GM18858 (cell line): ENCODE results near the gene PSMB9.
"Not testable (repeated sequence)": the region's sequence is repeated elsewhere in the genome, so short reads cannot be mapped to it uniquely, and the experiment has no call there.

Source experiments
- ATAC-seq: cut with Tn5 transposase; IDR thresholded peaks from one replicate; pipeline ENCODE4 v1.9.1; 2021; ENCODE audit not compliant: unreplicated experiment

The PSMB9 gene

DNA sequence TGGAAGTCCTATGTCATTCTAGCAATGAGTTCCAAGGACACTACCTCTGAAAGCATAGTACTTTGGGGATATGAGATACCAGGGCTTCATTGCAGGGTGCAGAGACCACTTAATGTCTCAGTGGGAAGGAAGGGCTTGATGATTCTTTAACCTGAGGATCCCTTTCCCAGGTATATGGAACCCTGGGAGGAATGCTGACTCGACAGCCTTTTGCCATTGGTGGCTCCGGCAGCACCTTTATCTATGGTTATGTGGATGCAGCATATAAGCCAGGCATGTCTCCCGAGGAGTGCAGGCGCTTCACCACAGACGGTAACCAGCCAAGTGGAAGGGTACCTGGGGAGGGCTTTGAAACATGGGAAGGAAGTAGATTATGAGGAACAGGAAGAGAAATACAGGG, 4.2 kb downstream of the PSMB9 start:
- ATAC-seq, result no peak

DNA sequence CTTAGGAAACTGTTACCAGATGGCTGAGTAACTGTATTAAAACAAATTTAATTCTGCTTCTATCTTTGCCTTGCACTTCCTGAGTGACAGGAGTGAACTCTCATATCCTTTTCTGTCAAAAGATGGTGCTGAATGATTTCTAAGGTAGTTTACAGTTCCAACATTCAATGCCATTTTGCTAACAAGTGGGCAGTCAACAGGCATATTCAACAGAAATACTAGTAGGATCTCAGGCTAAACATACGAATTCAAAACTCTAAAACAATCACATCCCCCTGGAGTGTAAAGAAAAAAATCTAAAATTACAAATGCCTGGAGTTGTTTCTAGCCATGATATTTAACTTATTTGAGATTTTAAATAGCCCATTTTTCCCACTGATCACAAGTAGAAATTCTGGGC, 6.7 kb downstream of the PSMB9 start:
- no peak for ATAC-seq

- no peak for ATAC-seq
Measured at GRCh38 chr6:32862725-32863124, 8.7 kb downstream of the PSMB9 start.

DNA sequence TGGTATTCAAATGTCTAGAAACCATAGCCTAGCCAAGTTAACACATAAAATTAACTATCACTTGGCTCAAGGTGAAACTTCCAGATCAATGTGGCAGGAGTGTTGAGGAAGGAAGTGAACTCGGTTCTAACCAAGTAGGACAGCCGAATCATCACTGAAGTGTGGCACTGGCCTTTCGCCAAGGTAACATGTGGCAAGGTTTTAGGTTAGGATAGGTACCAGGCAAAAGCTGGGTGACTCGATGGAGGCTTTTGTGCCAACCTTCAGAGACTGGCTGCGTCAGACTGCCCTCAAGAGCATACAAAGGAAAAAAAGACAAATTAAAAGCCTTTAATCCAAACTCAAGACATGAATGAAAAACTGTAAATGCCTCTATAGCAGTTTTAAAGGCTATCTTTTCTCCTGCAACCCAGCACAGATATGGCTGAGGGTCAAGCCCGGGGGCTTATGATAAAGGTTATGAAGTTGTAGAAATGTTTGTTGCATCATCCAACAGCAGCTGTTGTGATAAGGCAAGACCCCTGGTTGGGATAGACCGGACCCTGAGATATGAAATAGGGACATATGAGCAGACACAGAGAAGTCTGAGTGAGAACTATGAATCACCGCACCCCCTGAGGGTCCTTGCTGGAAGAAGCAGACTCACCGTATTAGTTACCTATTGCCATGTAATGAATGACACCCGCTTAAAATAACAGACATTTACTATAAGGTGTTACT, 11.9 kb downstream of the PSMB9 start:
- no peak for ATAC-seq

DNA sequence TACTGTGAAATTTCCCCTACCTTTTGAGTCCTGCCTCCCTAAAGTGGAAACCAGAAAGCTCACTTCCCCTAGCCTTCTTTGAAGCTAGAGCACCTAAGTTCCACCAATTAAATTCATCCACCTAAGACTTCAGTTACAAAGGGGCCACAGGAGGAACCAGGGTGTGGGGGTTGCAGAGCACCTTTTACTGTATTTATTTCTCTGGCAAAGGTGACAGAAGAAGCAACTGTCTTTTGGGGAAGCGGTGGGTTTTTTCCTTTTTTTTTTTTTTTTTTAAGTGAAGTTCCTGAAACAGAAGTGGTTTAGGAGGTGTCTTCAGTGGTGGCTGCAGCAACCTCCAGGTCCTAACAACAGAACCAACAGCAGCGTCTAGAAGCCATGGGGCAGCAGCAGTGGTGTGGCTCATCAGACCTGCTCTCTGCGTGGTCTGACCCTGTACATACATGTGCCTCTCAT, 13.1 kb downstream of the PSMB9 start:
- ATAC-seq, result no peak

DNA sequence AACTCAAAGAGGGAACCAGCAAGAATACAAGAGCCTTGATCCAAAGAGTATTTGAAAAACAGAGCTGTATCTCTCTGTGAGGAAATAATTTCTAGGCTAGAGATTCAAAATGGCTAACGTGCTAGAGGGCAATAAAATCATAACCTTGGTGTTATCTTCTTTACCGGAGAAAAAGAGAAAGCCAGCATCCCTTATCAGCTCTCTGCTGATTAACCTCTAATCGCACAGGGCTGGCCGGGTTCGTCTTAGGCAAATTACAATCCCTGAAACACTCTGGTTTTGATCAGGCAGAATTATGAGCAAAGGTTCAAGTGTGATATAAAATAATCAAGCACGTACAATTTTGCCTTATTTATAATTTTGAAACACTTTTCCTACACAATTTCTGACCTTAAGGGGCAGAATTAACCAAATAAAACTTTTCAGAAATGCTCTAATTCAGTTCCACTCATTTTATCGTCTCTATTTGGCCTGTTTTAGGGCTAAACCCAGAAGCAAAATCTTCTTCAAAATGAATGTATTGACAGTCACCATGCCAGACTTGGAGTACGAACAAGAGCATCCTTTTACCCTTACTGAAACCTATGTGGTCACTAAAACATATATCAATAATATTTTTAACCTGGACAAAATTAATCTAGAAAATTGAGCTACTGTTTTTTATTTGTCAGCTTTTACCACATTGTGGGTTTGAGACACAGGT, 13.7 kb downstream of the PSMB9 start:
- ATAC-seq, result no peak

GRCh38 chr6:32868257-32868788, 14.3 kb downstream of the PSMB9 start:
- no peak for ATAC-seq

- ATAC-seq, result not testable (repeated sequence)
Measured at GRCh38 chr6:32873947-32874346, 20.0 kb downstream of the PSMB9 start.

GRCh38 chr6:32876603-32877002, 22.6 kb downstream of the PSMB9 start:
- ATAC-seq, result no peak

DNA sequence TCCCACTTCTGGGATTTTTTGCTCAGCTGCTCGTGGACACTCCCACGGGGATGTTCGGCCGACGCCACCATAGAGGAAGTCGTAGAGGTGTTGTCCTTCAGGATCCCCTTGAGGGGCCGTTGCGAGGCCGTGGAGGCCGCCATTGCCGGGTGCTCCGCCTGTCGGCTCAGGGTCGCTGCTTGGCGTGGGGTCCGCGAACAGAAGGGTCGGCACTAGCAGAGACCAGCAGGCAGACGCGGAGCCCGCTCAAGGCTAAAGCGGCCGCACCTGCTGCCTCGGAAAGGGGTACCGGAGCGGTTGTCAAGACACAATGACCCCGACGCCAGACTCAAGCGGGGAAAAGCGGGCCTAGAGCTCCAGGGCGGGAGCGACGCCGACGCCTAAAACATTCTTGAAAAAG, 25.7 kb downstream of the PSMB9 start:
- no peak for ATAC-seq

DNA sequence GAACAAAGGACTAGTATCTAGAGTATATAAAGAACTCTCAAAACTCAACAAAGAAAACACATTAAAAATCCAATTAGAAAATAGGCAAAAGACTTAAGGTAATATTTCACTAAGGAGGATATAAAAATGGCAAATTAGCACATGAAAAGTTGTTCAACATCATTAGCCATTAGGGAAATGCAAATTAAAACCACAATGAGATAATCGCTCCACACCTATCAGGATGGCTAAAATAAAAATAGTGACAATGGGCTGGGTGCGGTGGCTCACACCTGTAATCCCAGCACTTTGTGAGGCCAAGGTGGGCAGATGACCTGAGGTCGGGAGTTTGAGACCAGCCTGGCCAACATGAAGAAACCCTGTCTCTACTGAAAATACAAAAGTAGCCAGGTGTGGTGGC, 27.0 kb downstream of the PSMB9 start:
- not testable (repeated sequence) for ATAC-seq

DNA sequence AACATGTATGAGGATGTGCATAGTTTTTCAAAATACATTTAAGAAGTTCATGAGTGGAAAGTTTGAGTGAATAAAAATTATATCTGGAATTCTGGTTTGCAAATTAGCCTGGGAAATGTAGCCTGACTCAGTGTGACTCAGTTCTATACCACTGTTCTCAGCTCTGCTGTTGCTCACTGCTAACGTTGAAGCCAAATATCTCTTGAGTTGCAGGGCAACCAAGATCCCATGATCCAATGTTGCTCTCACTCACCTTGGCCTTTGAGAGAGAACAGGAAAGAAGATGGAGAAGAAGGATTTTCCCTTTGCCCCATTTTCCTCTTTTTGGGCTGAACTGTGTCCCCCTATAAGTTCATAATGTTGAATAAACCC, 28.9 kb downstream of the PSMB9 start:
- ATAC-seq, result no peak

- no peak for ATAC-seq
Measured at GRCh38 chr6:32883789-32884188, 29.8 kb downstream of the PSMB9 start.

DNA sequence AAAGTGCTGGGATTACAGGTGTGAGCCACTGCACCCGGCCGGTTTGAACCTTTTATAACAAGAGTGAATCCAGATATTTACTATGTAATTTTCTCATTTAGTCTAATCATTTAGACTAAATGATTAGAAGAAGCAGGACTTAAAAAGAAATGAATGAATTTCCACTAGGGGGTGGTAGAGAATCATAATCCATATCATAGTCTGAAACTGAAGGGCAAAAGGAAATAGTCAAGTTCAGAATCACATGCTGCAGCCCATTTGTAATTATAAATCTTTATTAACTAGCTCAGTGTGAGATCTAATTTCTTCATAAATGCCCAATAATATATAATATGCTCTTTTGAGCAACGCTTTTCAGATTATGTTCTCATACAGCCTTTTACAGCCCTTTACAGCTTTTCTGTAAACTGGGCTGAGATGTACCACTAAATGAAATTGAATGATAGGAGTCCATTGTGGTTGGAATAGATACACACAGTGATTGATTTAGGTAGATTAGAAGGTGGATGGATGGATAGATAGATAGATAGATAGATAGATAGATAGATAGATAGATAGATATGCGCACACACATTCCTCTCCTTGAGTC, 31.8 kb downstream of the PSMB9 start:
- ATAC-seq, result no peak

DNA sequence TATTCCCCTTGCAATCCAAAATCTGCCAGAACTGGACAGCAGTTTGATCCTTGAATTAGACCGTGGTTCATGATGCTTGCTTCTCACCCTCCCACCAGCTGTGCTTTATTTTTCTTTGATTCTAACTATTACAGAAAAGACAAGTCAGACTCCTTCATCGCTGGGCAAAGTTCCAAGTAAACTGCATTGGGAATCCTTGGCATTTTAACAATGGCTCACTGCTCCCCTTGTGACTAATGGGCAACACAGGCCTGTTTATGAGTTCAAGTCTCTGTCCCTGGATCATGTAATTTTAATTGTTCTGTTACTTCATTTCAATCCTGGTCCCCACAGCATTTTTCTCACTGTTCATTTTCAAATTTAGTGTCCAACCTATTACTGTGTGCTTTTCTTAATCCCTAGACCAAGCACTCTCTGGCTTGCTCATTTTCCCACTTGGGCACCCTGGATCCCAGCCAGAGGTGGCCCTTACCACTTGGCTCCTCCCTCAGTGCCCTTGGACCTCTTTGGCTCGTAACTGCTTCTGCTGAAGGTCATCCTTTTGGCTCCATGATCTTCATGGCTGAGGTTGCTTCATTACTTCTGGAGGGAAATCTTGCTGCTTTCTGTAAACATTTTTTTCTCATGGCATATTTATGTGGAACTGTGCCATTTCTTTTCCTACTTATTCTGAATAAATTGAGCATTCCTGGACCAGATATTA, 32.8 kb downstream of the PSMB9 start:
- ATAC-seq, result no peak

GRCh38 chr6:32887616-32888015, 33.6 kb downstream of the PSMB9 start:
- no peak for ATAC-seq

- no peak for ATAC-seq
Measured at GRCh38 chr6:32888576-32888975, 34.6 kb downstream of the PSMB9 start.

DNA sequence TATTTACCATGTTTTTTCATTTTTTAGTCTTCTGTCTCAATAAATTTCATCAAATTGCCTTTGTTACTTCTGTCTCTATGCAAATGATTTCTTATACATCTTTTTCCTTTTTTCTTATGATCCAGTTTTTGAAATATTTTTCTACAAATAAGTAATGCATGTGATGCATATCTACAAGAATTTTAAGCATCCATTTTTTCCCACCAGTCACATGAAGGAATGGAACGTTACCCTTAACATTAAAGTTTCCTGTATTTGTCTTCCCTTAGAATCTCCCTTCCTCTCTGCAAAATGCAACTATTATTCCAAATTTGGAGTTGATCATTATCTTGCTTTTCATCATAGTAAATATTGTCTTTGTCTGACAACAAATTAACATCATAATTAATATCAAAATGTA, 35.5 kb downstream of the PSMB9 start:
- no peak for ATAC-seq

DNA sequence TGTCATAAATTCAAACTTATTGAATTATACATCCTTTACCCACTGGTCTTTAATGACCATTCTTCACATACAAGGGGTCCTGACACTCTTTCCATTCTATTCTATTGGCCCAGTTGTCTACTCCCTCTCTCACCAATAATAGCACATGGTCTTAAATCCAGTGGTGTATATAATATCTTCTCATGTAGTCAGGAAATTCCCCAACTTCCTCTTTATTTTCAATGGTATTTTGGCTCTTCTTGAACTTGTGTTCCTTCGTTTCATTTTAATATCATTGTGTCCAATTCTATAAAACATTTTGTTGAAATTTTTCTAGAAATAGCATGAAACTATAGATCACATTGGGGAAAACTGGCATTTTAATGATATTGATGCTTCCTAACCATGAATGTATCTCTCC, 36.8 kb downstream of the PSMB9 start:
- no peak for ATAC-seq

DNA sequence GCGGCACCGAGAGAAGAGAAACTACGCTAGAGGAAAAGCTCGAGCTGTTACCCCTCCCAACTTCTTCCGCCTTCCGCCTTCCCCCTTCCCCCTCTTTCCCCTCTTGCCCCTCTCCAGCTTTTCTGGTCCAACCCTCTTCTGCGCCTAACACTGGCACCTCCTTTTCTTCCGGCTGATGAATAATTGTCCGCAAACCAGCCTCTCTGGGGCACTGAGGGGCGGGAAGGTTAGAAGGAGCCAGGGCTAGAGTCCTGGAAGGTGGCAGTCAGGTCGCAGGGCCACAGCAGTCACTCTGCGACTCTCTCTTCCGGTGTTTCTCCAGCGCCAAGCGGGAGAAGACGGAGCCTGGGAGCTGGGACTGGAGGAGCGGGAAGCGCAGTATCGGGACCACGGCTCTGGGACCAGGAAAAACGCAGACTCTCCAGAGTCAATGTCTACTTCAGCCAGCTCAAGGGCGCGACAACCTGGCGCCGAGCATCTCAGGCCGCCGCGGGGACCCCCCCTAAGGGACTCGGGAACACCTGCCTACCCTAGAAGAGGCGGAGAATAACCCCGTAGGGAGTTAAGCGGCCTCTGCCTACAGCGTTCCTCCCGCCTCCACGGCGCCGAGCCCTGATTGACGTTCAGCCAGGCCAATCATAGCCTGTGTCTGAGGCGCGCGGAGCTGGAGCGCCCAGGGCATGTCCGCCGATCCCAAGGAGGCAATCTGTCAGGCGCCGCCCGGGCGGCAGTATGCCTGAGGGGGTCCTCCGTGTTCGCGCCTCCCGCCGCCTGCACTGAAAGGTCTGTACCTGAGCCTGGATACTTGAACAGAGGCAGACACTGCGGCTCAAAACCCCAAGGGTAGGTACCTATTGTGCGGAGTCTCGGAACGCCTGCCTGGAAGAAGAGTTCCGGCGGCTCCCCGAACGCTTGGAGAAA, 40.4 kb downstream of the PSMB9 start:
- ATAC-seq, result peak; percentile 95

DNA sequence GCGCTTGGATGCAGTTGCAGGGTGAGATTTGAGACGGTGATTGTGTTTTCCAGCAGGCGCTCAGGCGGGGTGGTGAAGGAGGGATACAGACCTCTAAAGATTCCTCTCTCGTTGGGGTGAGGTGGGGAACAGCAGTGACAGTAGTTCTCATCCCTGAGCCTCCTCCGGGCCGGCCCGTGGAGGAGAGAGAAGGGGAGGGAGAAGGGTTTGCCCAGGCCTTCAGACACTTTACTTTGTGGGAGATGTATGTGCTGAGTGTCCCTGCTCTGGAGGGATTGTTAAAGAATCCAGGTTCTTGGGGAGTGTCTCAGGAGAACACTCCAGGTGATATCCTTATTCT, 41.0 kb downstream of the PSMB9 start:
- no peak for ATAC-seq
